Subcutaneous abdominal adipose tissue (tissue), 5 donors: ENCODE data around the gene MYO7B.

Experiments used
- H3K27ac ChIP-seq: one replicate; pipeline ENCODE4 v1.7.0; 2013; ENCODE audit warnings: low read depth, mild to moderate bottlenecking, inconsistent platforms, low read length, moderate library complexity
- H3K27me3 ChIP-seq, 5 donors: one replicate each; pipeline ENCODE4 v1.7.0; 2013; ENCODE audit warnings: low read length in 5 of 5, inconsistent platforms in 1 of 5; ENCODE audit not compliant: control insufficient read depth in 5 of 5, insufficient read depth in 4 of 5
- H3K36me3 ChIP-seq, 5 donors: one replicate each; pipeline ENCODE4 v1.7.0; 2013; ENCODE audit warnings: low read length in 5 of 5; ENCODE audit not compliant: control insufficient read depth in 5 of 5, insufficient read depth in 5 of 5
- H3K4me1 ChIP-seq, 5 donors: one replicate each; pipeline ENCODE4 v1.7.0; 2013; ENCODE audit warnings: low read length in 5 of 5, mild to moderate bottlenecking in 3 of 5, moderate library complexity in 1 of 5; ENCODE audit not compliant: control insufficient read depth in 5 of 5, insufficient read depth in 5 of 5
- H3K4me3 ChIP-seq, 5 donors: one replicate each; pipeline ENCODE4 v1.7.0; 2013; ENCODE audit warnings: low read length in 5 of 5, low read depth in 1 of 5
- H3K9ac ChIP-seq, 5 donors: one replicate each; pipeline ENCODE4 v1.7.0; 2013; ENCODE audit warnings: low read length in 5 of 5, mild to moderate bottlenecking in 4 of 5, moderate library complexity in 3 of 5
- H3K9me3 ChIP-seq, 5 donors: one replicate each; pipeline ENCODE4 v1.7.0; 2013; ENCODE audit warnings: low read length in 5 of 5; ENCODE audit not compliant: control insufficient read depth in 5 of 5
- donor health status: healthy.
- donor health status: healthy.
- donor health status: healthy.
- donor health status: healthy.
- donor health status: healthy.

MYO7B gene

GRCh38 chr2:127610561-127610960 is 75.1 kb downstream of the MYO7B start:
- no peaks in the 10 kb centered on the region for H3K36me3 ChIP-seq

GRCh38 chr2:127611076-127611925 is 75.8 kb downstream of the MYO7B start:
- no peaks in the 10 kb centered on the region for H3K36me3 ChIP-seq

More at GRCh38 chr2:127610561-127610960, 75.1 kb downstream of the MYO7B start:
- peaks cover 0 to 34% (median 18%) of the 10 kb centered on the region in 5 donors for H3K9me3 ChIP-seq
- H3K27me3 ChIP-seq, result peaks cover 0 to 5% (median 0%) of the 10 kb centered on the region in 5 donors
- no peak overlapping the region for H3K4me3 ChIP-seq
- no peak overlapping the region for H3K9ac ChIP-seq
- H3K4me1 ChIP-seq, result no peaks in the 10 kb centered on the region
- no peak overlapping the region for H3K27ac ChIP-seq

GRCh38 chr2:127612111-127612822 is 76.8 kb downstream of the MYO7B start:
- Histone ChIP-seq H3K9me3 (peaks cover 0 to 34% (median 18%) of the 10 kb centered on the region in 5 donors), H3K4me1 (no peaks in the 10 kb centered on the region), H3K36me3 (no peaks in the 10 kb centered on the region), H3K27ac (no peak overlapping the region), H3K4me3 (no peak overlapping the region), H3K27me3 (peaks cover 0 to 5% (median 0%) of the 10 kb centered on the region in 5 donors), H3K9ac (no peak overlapping the region)

More at GRCh38 chr2:127611076-127611925, 75.8 kb downstream of the MYO7B start:
- peaks cover 0 to 5% (median 0%) of the 10 kb centered on the region in 5 donors for H3K27me3 ChIP-seq
- no peak overlapping the region for H3K9ac ChIP-seq
- H3K9me3 ChIP-seq, result peaks cover 0 to 34% (median 18%) of the 10 kb centered on the region in 5 donors
- H3K27ac ChIP-seq, result no peak overlapping the region
- H3K4me1 ChIP-seq, result no peaks in the 10 kb centered on the region
- H3K4me3 ChIP-seq, result no peak overlapping the region

GRCh38 chr2:127614246-127614645 is 78.8 kb downstream of the MYO7B start:
- Histone ChIP-seq H3K4me1 (no peaks in the 10 kb centered on the region), H3K27ac (no peak overlapping the region), H3K27me3 (peaks cover 0 to under 1% (median 0%) of the 10 kb centered on the region in 5 donors), H3K36me3 (no peaks in the 10 kb centered on the region), H3K4me3 (no peak overlapping the region), H3K9me3 (peaks cover 0 to 34% (median 18%) of the 10 kb centered on the region in 5 donors), H3K9ac (no peak overlapping the region)

GRCh38 chr2:127614731-127615130 is 79.2 kb downstream of the MYO7B start:
- Histone ChIP-seq H3K9me3 (peaks cover 0 to 34% (median 18%) of the 10 kb centered on the region in 5 donors), H3K4me1 (no peaks in the 10 kb centered on the region), H3K27me3 (no peaks in the 10 kb centered on the region), H3K4me3 (no peak overlapping the region), H3K36me3 (no peaks in the 10 kb centered on the region), H3K27ac (no peak overlapping the region), H3K9ac (no peak overlapping the region)

GRCh38 chr2:127615511-127616166 is 80.2 kb downstream of the MYO7B start:
- H3K27ac ChIP-seq, result no peak overlapping the region
- H3K27me3 ChIP-seq, result no peaks in the 10 kb centered on the region
- no peak overlapping the region for H3K4me3 ChIP-seq
- no peaks in the 10 kb centered on the region for H3K4me1 ChIP-seq
- H3K36me3 ChIP-seq, result no peaks in the 10 kb centered on the region
- H3K9ac ChIP-seq, result no peak overlapping the region
- peaks cover 0 to 32% (median 17%) of the 10 kb centered on the region in 5 donors for H3K9me3 ChIP-seq

- Histone ChIP-seq H3K9me3 (peaks cover 0 to 5% (median 0%) of the 10 kb centered on the region in 5 donors), H3K27me3 (peaks cover 0 to 10% (median 0%) of the 10 kb centered on the region in 5 donors), H3K4me1 (no peaks in the 10 kb centered on the region), H3K9ac (no peak overlapping the region), H3K4me3 (no peak overlapping the region), H3K27ac (no peak overlapping the region), H3K36me3 (no peaks in the 10 kb centered on the region)
These were observed 83.2 kb downstream of the MYO7B start for GRCh38 chr2:127618551-127619202.

- no peaks in the 10 kb centered on the region for H3K4me1 ChIP-seq
- peaks cover 0 to under 1% (median 0%) of the 10 kb centered on the region in 5 donors for H3K9me3 ChIP-seq
- no peaks in the 10 kb centered on the region for H3K36me3 ChIP-seq
- H3K27me3 ChIP-seq, result peaks cover 0 to 10% (median 0%) of the 10 kb centered on the region in 5 donors
- no peak overlapping the region for H3K27ac ChIP-seq
- H3K9ac ChIP-seq, result no peak overlapping the region
- no peak overlapping the region for H3K4me3 ChIP-seq
These were observed 83.7 kb downstream of the MYO7B start for GRCh38 chr2:127619203-127619590.

- no peak overlapping the region for H3K4me3 ChIP-seq
- peaks cover 0 to 10% (median 0%) of the 10 kb centered on the region in 5 donors for H3K27me3 ChIP-seq
- no peak overlapping the region for H3K27ac ChIP-seq
- no peaks in the 10 kb centered on the region for H3K36me3 ChIP-seq
- no peaks in the 10 kb centered on the region for H3K9me3 ChIP-seq
- H3K9ac ChIP-seq, result no peak overlapping the region
- no peaks in the 10 kb centered on the region for H3K4me1 ChIP-seq
These were observed 84.6 kb downstream of the MYO7B start for GRCh38 chr2:127619877-127620705.
